ENCODE measurements around the gene GAB4. TPM values are rescaled to one million over a fixed set of nuclear protein-coding genes. Genes with fewer than 3 reads are reported as not detected.
"Not testable (repeated sequence)": the region's sequence is repeated elsewhere in the genome, so short reads cannot be mapped to it uniquely, and the experiment has no call there.

Gene GAB4
- total RNA-seq, 1 donor from 2014 or later, result not detected

DNA sequence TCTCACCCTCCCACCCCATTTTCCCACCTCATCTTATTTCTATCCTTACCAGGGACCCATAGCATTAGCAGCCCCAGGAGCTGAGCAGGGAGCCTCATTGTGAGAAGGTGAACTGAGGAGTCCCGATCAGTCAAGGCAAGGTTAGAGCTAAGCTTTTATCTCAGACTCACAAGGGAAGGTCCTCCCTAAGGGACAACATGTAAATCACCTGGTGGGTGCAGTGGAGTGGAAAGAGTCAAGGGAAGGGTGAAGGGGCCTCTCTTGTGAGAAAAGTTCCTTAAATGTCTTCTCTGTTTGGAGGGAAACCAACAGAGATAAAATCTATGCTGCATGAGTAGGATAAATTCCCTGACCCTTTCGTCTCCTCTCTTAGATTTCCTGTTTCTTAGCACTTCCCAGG lies 85.9 kb downstream of the GAB4 start:
- Mint-ChIP-seq H3K27ac (no peak overlapping the region), H3K4me3 (ENCODE audit: low read depth) (no peak overlapping the region), H3K27me3 (peaks cover 28% of the 10 kb centered on the region), H3K9me3 (ENCODE audit: low read depth) (no peaks in the 10 kb centered on the region), H3K4me1 (ENCODE audit: low read depth) (no peaks in the 10 kb centered on the region), H3K36me3 (ENCODE audit: insufficient read depth) (no peaks in the 10 kb centered on the region)
- no peak for DNase-seq (ENCODE audit: low spot score, unreplicated experiment)
- TF ChIP-seq, protein P1, sequence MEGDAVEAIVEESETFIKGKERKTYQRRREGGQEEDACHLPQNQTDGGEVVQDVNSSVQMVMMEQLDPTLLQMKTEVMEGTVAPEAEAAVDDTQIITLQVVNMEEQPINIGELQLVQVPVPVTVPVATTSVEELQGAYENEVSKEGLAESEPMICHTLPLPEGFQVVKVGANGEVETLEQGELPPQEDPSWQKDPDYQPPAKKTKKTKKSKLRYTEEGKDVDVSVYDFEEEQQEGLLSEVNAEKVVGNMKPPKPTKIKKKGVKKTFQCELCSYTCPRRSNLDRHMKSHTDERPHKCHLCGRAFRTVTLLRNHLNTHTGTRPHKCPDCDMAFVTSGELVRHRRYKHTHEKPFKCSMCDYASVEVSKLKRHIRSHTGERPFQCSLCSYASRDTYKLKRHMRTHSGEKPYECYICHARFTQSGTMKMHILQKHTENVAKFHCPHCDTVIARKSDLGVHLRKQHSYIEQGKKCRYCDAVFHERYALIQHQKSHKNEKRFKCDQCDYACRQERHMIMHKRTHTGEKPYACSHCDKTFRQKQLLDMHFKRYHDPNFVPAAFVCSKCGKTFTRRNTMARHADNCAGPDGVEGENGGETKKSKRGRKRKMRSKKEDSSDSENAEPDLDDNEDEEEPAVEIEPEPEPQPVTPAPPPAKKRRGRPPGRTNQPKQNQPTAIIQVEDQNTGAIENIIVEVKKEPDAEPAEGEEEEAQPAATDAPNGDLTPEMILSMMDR (IDR thresholded peaks at IDR 0.05; ENCODE audit: unreplicated experiment), result no peak

DNA sequence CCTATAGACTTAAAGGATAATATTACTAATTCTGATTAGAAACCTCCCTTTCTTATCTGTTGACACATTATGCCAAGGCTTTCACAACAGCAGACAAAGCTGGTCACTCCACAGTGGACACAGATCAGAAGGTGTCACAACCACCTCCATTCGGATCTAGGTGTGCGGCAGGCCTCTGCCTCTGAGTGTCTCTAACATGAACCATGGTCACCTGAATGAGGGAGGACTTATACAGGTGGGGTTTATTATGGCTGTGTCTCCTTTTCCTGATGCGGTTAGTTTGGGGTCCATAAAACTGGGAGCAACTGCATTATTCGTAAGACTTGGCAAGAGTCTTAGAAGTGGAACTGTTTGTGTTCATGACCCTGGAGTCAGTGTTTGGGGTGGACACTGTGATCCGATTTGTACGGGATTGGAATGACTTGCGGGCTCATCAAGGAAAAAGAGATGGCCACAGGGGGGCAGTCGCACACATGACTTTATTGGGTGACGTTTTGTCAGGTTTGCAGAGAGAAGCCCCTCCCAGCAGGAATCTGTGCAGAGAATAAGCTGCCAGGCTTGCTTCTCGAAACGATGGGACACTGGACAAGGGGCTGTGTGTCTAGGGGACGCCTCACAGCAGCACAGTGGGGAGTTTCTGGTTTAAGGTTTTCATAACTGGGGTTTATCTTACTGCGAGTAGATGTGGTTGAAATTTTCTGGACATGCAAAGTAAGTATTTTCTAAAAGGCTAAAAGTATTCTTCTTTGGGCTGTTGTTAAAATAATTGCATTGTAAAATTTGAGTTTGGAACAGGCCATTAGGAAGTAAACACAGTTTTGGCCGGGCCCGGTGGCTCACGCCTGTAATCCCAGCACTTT lies 90.6 kb downstream of the GAB4 start:
- H3K9me3 Mint-ChIP-seq (ENCODE audit: low read depth), result no peaks in the 10 kb centered on the region
- H3K36me3 Mint-ChIP-seq (ENCODE audit: insufficient read depth), result no peaks in the 10 kb centered on the region
- H3K27me3 Mint-ChIP-seq, result peaks cover 43% of the 10 kb centered on the region
- no peaks in the 10 kb centered on the region for H3K4me1 Mint-ChIP-seq (ENCODE audit: low read depth)
- peak; percentile 46 for DNase-seq (ENCODE audit: low spot score, unreplicated experiment)
- no peak overlapping the region for H3K27ac Mint-ChIP-seq
- TF ChIP-seq, protein P1 (IDR thresholded peaks at IDR 0.05; ENCODE audit: unreplicated experiment), result peak; percentile 75
- H3K4me3 Mint-ChIP-seq (ENCODE audit: low read depth), result no peak overlapping the region

DNA sequence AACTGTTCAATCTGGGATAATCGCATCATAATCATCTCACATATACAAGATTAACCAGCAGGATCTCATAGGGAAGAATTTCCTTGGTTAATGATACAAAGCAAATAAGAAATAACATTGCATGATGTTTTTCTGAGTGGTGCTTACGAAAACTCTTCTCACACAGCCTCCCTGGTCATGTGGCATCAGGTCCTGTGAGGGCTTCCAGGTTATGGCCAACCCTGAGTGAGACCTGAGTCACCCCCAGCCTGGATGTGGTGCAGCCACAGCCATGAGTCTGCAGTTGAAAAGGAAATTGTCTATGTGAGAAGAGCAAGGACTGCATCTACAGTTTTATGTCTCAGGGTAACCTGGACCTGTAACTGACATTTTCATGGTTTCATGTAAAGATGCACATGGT lies 92.3 kb downstream of the GAB4 start:
- no peaks in the 10 kb centered on the region for H3K36me3 Mint-ChIP-seq (ENCODE audit: insufficient read depth)

DNA sequence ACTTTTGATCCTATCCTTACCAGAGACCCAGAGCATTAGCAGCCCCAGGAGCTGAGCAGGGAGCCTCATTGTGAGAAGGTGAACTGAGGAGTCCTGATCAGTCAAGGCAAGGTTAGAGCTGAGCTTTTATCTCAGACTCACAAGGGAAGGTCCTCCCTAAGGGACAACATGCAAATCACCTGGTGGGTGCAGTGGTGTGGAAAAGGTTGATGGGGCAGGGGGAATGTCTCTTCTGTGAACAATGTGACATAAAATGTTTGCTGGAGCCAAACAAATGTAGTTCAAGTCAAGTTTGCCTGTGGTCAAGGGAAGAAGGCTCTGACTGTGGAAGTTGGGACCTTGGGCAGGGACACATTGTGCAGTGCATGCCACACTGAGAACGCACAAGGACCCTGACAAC lies 93.1 kb downstream of the GAB4 start:
- DNase-seq (ENCODE audit: low spot score, unreplicated experiment); H3K36me3 Mint-ChIP-seq (ENCODE audit: insufficient read depth); H3K4me1 Mint-ChIP-seq (ENCODE audit: low read depth); H3K4me3 Mint-ChIP-seq (ENCODE audit: low read depth); H3K9me3 Mint-ChIP-seq (ENCODE audit: low read depth); H3K27ac Mint-ChIP-seq: not testable (repeated sequence)
- H3K27me3 Mint-ChIP-seq, result peaks cover 36% of the 10 kb centered on the region

More for the DNA sequence above, 92.3 kb downstream of the GAB4 start:
- H3K9me3 Mint-ChIP-seq (ENCODE audit: low read depth), result no peaks in the 10 kb centered on the region
- no peak overlapping the region for H3K4me3 Mint-ChIP-seq (ENCODE audit: low read depth)
- no peaks in the 10 kb centered on the region for H3K4me1 Mint-ChIP-seq (ENCODE audit: low read depth)
- H3K27me3 Mint-ChIP-seq, result peaks cover 38% of the 10 kb centered on the region
- TF ChIP-seq, protein P1 (IDR thresholded peaks at IDR 0.05; ENCODE audit: unreplicated experiment), result no peak
- no peak for DNase-seq (ENCODE audit: low spot score, unreplicated experiment)
- H3K27ac Mint-ChIP-seq, result no peak overlapping the region

DNA sequence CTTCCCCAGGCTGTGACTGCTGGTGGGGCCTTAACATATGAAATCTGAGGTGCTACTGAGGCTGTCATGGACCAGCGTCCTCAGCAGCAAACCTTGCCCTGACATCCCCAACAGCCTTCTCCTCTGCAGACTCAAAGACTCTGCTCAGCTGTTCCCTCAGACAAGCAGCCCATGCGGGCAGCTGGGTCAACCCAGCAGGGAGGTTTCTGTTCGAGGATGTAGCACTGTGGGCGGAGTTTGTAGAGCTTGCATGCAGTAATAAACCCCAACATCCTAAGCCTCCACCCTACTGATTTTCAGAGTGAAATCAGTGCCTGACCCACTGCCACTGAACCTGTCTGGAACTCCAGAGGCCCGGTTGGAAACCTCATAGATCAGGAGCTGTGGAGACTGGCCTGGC lies 94.0 kb downstream of the GAB4 start:
- TF ChIP-seq, protein P1 (IDR thresholded peaks at IDR 0.05; ENCODE audit: unreplicated experiment), result no peak
- Mint-ChIP-seq H3K27me3 (peaks cover 38% of the 10 kb centered on the region), H3K27ac (no peak overlapping the region), H3K4me3 (ENCODE audit: low read depth) (no peak overlapping the region), H3K4me1 (ENCODE audit: low read depth) (no peaks in the 10 kb centered on the region), H3K36me3 (ENCODE audit: insufficient read depth) (no peaks in the 10 kb centered on the region), H3K9me3 (ENCODE audit: low read depth) (no peaks in the 10 kb centered on the region)
- no peak for DNase-seq (ENCODE audit: low spot score, unreplicated experiment)

DNA sequence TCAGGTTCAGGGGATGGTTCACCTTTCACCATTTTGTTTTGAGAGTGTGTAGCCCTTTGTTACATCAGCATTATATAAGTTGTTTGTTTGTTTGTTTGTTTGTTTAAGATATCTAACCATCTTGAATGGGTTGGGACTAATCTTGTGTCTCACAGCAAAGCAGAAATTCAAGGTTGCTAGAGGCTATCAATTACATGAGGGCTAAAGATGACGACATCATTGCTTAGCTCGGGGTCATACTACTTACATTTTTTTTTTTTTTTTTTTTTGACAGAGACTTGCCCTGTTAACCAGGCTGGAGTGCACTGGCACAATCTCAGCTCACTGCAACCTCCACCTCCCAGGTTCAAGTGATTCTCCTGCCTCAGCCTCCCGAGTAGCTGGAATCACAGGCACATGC lies 95.7 kb downstream of the GAB4 start:
- TF ChIP-seq, protein P1 (IDR thresholded peaks at IDR 0.05; ENCODE audit: unreplicated experiment), result no peak
- H3K36me3 Mint-ChIP-seq (ENCODE audit: insufficient read depth), result no peaks in the 10 kb centered on the region
- no peaks in the 10 kb centered on the region for H3K4me1 Mint-ChIP-seq (ENCODE audit: low read depth)
- H3K27ac Mint-ChIP-seq, result no peak overlapping the region
- DNase-seq (ENCODE audit: low spot score, unreplicated experiment), result no peak
- no peak overlapping the region for H3K4me3 Mint-ChIP-seq (ENCODE audit: low read depth)
- peaks cover 41% of the 10 kb centered on the region for H3K27me3 Mint-ChIP-seq
- no peaks in the 10 kb centered on the region for H3K9me3 Mint-ChIP-seq (ENCODE audit: low read depth)
